Measurements from ENCODE around the gene PANX1.

Gene PANX1

GRCh38 chr11:94185416-94186084 lies 56.9 kb downstream of the PANX1 start:
- DNase-seq (ENCODE audit: low read depth in 2 of 2) = no peak

GRCh38 chr11:94186342-94187203 lies 57.9 kb downstream of the PANX1 start:
- DNase-seq (ENCODE audit: low read depth in 2 of 2) = no peak

- no peak for DNase-seq (ENCODE audit: low read depth in 2 of 2)
These were observed 64.6 kb downstream of the PANX1 start for GRCh38 chr11:94193288-94193687.

- DNase-seq (ENCODE audit: low read depth in 2 of 2) = no peak
These were observed 66.1 kb downstream of the PANX1 start for GRCh38 chr11:94194712-94195111.

- no peak for DNase-seq (ENCODE audit: low read depth in 2 of 2)
These were observed 67.7 kb downstream of the PANX1 start for GRCh38 chr11:94196363-94196762.

GRCh38 chr11:94198718-94199117 lies 70.1 kb downstream of the PANX1 start:
- no peak for DNase-seq (ENCODE audit: low read depth in 2 of 2)

GRCh38 chr11:94199136-94200130 lies 70.8 kb downstream of the PANX1 start:
- DNase-seq (ENCODE audit: low read depth in 2 of 2) = no peak

- no peak for DNase-seq (ENCODE audit: low read depth in 2 of 2)
These were observed 72.4 kb downstream of the PANX1 start for GRCh38 chr11:94201004-94201465.

- DNase-seq (ENCODE audit: low read depth in 2 of 2) = no peak
These were observed 74.4 kb downstream of the PANX1 start for GRCh38 chr11:94203070-94203469.

- DNase-seq (ENCODE audit: low read depth in 2 of 2) = no peak
These were observed 82.7 kb downstream of the PANX1 start for GRCh38 chr11:94211261-94211830.

- DNase-seq (ENCODE audit: low read depth in 2 of 2) = no peak
These were observed 84.3 kb downstream of the PANX1 start for GRCh38 chr11:94212898-94213297.

GRCh38 chr11:94217705-94218104 lies 89.1 kb downstream of the PANX1 start:
- DNase-seq (ENCODE audit: low read depth in 2 of 2) = no peak

- no peak for DNase-seq (ENCODE audit: low read depth in 2 of 2)
These were observed 89.7 kb downstream of the PANX1 start for GRCh38 chr11:94218372-94218771.

GRCh38 chr11:94219771-94220170 lies 91.1 kb downstream of the PANX1 start:
- no peak for DNase-seq (ENCODE audit: low read depth in 2 of 2)

GRCh38 chr11:94224078-94224477 lies 95.4 kb downstream of the PANX1 start:
- no peak for DNase-seq (ENCODE audit: low read depth in 2 of 2)
